ENCODE data around the gene BTBD8.

DNA sequence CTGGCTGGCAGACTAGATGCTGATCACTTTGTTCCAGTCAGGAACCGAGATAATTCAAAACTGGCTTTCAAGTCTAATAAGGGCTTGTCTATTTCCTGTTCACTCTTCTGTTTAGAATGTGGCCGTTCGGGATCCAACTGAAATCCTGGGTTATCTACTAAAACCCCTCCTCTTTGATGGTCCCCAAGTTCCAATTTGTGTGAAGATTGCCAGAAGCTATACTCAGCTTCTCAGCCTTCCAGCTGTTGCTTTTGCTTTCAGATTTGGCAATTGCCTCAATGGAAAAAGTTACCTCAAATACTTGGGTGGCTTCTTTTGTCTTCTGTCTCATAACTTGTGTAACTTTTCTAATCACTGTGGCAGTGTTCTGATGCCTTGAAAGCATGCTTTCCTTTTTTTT, 43.7 kb downstream of the BTBD8 start:
- TF ChIP-seq, protein P1, sequence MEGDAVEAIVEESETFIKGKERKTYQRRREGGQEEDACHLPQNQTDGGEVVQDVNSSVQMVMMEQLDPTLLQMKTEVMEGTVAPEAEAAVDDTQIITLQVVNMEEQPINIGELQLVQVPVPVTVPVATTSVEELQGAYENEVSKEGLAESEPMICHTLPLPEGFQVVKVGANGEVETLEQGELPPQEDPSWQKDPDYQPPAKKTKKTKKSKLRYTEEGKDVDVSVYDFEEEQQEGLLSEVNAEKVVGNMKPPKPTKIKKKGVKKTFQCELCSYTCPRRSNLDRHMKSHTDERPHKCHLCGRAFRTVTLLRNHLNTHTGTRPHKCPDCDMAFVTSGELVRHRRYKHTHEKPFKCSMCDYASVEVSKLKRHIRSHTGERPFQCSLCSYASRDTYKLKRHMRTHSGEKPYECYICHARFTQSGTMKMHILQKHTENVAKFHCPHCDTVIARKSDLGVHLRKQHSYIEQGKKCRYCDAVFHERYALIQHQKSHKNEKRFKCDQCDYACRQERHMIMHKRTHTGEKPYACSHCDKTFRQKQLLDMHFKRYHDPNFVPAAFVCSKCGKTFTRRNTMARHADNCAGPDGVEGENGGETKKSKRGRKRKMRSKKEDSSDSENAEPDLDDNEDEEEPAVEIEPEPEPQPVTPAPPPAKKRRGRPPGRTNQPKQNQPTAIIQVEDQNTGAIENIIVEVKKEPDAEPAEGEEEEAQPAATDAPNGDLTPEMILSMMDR (conservative IDR thresholded peaks at IDR 0.05 in 1 of 2, IDR thresholded peaks at IDR 0.05 in 1 of 2; ENCODE audit: extremely low read depth in 1 of 2, insufficient read depth in 1 of 2, low read depth in 1 of 2, low read length in 2 of 2): no peak
- no peak for TF ChIP-seq EZH2 (IDR thresholded peaks at IDR 0.05; ENCODE audit: borderline replicate concordance, low read length)
